H1 (cell line): Measurements from ENCODE around the gene TMTC2. TPM values are rescaled to one million over a fixed set of nuclear protein-coding genes. Genes with fewer than 3 reads are reported as not detected.

Source experiments
- CTCF ChIA-PET: fragments of 300-600 bp; sonication (Branson Sonifier 250); formaldehyde crosslinking; loops from one replicate; lab custom pipeline; 2021; ENCODE audit not compliant: partially characterized antibody; lab: Charles Lee
- POLR2A ChIA-PET: fragments of 300-600 bp; sonication (Branson Sonifier 250); formaldehyde crosslinking; loops from one replicate; lab custom pipeline; 2021; ENCODE audit warnings: inconsistent platforms; ENCODE audit not compliant: partially characterized antibody; lab: Charles Lee
- DNase-seq, 2 experiments: peaks; one replicate each; pipeline versions ENCODE4 v3.0.0 to v3.0.0-alpha.2; 2010 to 2022; ENCODE audit warnings: low spot score in 2 of 2, low read depth in 1 of 2, mixed read lengths in 1 of 2
- FAIRE-seq: peaks from 2 replicates; lab custom pipeline; 2011; peaks lifted over from hg19 to GRCh38; lab: Jason Lieb, UNC
- H2AFZ ChIP-seq: 2 replicates; pipeline ENCODE4 v1.8.1; 2012; ENCODE audit warnings: low read length, inconsistent platforms
- H2AK5ac ChIP-seq: 2 replicates; pipeline ENCODE4 v1.6.1; 2013; ENCODE audit warnings: low read depth, low read length
- H2BK120ac ChIP-seq: replicated peaks from 2 replicates; pipeline ENCODE3; 2013; ENCODE audit warnings: low read depth, low read length, inconsistent platforms
- H2BK12ac ChIP-seq: 2 replicates; pipeline ENCODE4 v1.6.1; 2013; ENCODE audit warnings: low read depth, low read length
- H2BK15ac ChIP-seq: 2 replicates; pipeline ENCODE4 v1.6.1; 2013; ENCODE audit warnings: low read length
- H2BK20ac ChIP-seq: 2 replicates; pipeline ENCODE4 v1.6.1; 2013; ENCODE audit warnings: low read length
- H2BK5ac ChIP-seq: 2 replicates; pipeline ENCODE4 v1.6.1; 2013; ENCODE audit warnings: low read depth, low read length
- H3K14ac ChIP-seq: 2 replicates; pipeline ENCODE4 v1.6.1; 2013; ENCODE audit warnings: inconsistent platforms; ENCODE audit not compliant: insufficient read length
- H3K18ac ChIP-seq: 2 replicates; pipeline ENCODE4 v1.6.1; 2013; ENCODE audit warnings: low read length; ENCODE audit errors: extremely low read depth
- H3K23ac ChIP-seq: 2 replicates; pipeline ENCODE4 v1.6.1; 2013; ENCODE audit warnings: inconsistent platforms; ENCODE audit not compliant: insufficient read length
- H3K23me2 ChIP-seq: 2 replicates; pipeline ENCODE4 v1.6.1; 2013; ENCODE audit warnings: low read depth, low read length
- H3K27ac ChIP-seq: 2 replicates; pipeline ENCODE4 v1.6.1; 2011; ENCODE audit warnings: low read depth, low read length, inconsistent platforms
- H3K27me3 ChIP-seq, 4 experiments: replicated peaks in 1 of 4; 1 replicate in 1 of 4; 2 replicates in 3 of 4; pipeline versions ENCODE4 v1.6.1 to v1.8.1; 2011 to 2013; ENCODE audit warnings: low read length in 3 of 4, mild to moderate bottlenecking in 3 of 4, inconsistent platforms in 2 of 4, mixed read lengths in 2 of 4, moderate library complexity in 1 of 4; ENCODE audit not compliant: control insufficient read depth in 3 of 4, insufficient read depth in 3 of 4; ENCODE audit errors: extremely low read depth in 1 of 4
- H3K36me3 ChIP-seq, 4 experiments: 2 replicates each; pipeline versions ENCODE4 v1.6.1 to v1.8.1; 2011 to 2013; ENCODE audit warnings: mild to moderate bottlenecking in 4 of 4, low read length in 3 of 4, moderate library complexity in 2 of 4, control low read depth in 1 of 4, inconsistent platforms in 1 of 4; ENCODE audit not compliant: insufficient read depth in 4 of 4, control insufficient read depth in 2 of 4
- H3K4ac ChIP-seq: replicated peaks from 2 replicates; pipeline ENCODE3; 2013; ENCODE audit warnings: low read length, low read depth, mixed read lengths, inconsistent platforms; ENCODE audit not compliant: insufficient read length
- H3K4me1 ChIP-seq, 4 experiments: replicated peaks in 1 of 4; 1 replicate in 1 of 4; 2 replicates in 3 of 4; pipeline versions ENCODE4 v1.6.1 to v1.8.1; 2011 to 2013; ENCODE audit warnings: low read length in 3 of 4, inconsistent platforms in 2 of 4, mixed read lengths in 1 of 4; ENCODE audit not compliant: insufficient read depth in 4 of 4, control insufficient read depth in 3 of 4
- H3K4me2 ChIP-seq, 2 experiments: 2 replicates each; pipeline versions ENCODE4 v1.6.1 to v1.8.1; 2011 to 2013; ENCODE audit warnings: low read depth in 2 of 2, low read length in 2 of 2, control low read depth in 1 of 2, inconsistent platforms in 1 of 2, mild to moderate bottlenecking in 1 of 2; ENCODE audit not compliant: insufficient read depth in 1 of 2
- H3K4me3 ChIP-seq, 4 experiments: fragments of 200-600, 300-600 bp in 1 of 4; sonication (generic), shearing (Covaris generic), sonication (Bioruptor Twin) in 1 of 4; 2 replicates each; pipeline versions ENCODE4 v1.5.1 to v1.8.1; 2011 to 2016; ENCODE audit warnings: low read length in 4 of 4, low read depth in 3 of 4, control low read depth in 2 of 4, inconsistent platforms in 2 of 4, mild to moderate bottlenecking in 2 of 4, mixed read lengths in 1 of 4, moderate library complexity in 1 of 4; ENCODE audit not compliant: insufficient read depth in 2 of 4; ENCODE audit errors: extremely low read depth in 1 of 4
- H3K56ac ChIP-seq: replicated peaks from 2 replicates; pipeline ENCODE3; 2013; ENCODE audit warnings: low read depth, mild to moderate bottlenecking, mixed read lengths, low read length, inconsistent platforms; ENCODE audit not compliant: insufficient read length
- H3K79me1 ChIP-seq: 2 replicates; pipeline ENCODE4 v1.6.1; 2013; ENCODE audit warnings: low read depth, low read length, control low read depth
- H3K79me2 ChIP-seq, 2 experiments: 2 replicates each; pipeline versions ENCODE4 v1.6.1 to v1.8.1; 2012 to 2013; ENCODE audit warnings: low read length in 2 of 2, mild to moderate bottlenecking in 2 of 2, inconsistent platforms in 1 of 2; ENCODE audit not compliant: insufficient read depth in 2 of 2, control insufficient read depth in 1 of 2
- H3K9ac ChIP-seq, 4 experiments: replicated peaks in 1 of 4; 1 replicate in 1 of 4; 2 replicates in 3 of 4; pipeline versions ENCODE4 v1.6.1 to v1.8.1; 2011 to 2013; ENCODE audit warnings: low read depth in 3 of 4, low read length in 3 of 4, control low read depth in 2 of 4, mild to moderate bottlenecking in 2 of 4, moderate library complexity in 2 of 4, inconsistent platforms in 1 of 4; ENCODE audit errors: extremely low read depth in 1 of 4
- H3K9me3 ChIP-seq, 2 experiments: 2 replicates each; pipeline versions ENCODE4 v1.6.1 to v1.8.1; 2012 to 2013; ENCODE audit warnings: mild to moderate bottlenecking in 2 of 2, moderate library complexity in 2 of 2, control low read depth in 1 of 2, inconsistent platforms in 1 of 2, low read depth in 1 of 2, low read length in 1 of 2, mixed read lengths in 1 of 2; ENCODE audit not compliant: insufficient read depth in 2 of 2
- H4K20me1 ChIP-seq, 2 experiments: replicated peaks in 1 of 2; 2 replicates each; pipeline versions ENCODE3 to v1.8.1; 2011 to 2013; ENCODE audit warnings: inconsistent platforms in 2 of 2, low read length in 2 of 2, mild to moderate bottlenecking in 1 of 2; ENCODE audit not compliant: insufficient read depth in 2 of 2, control insufficient read depth in 1 of 2
- H4K5ac ChIP-seq: 2 replicates; pipeline ENCODE4 v1.6.1; 2013; ENCODE audit warnings: low read length, low read depth, mixed read lengths, inconsistent platforms; ENCODE audit not compliant: insufficient read length
- H4K8ac ChIP-seq: 2 replicates; pipeline ENCODE4 v1.8.0; 2013; ENCODE audit warnings: mild to moderate bottlenecking, moderate library complexity, low read length, inconsistent platforms; ENCODE audit not compliant: insufficient read depth; ENCODE audit errors: extremely low read depth
- H4K91ac ChIP-seq: replicated peaks from 2 replicates; pipeline ENCODE3; 2013; ENCODE audit warnings: low read length, mixed read lengths, inconsistent platforms; ENCODE audit not compliant: insufficient read length
- CHD2 ChIP-seq: IDR thresholded peaks from 2 replicates; pipeline ENCODE4 v1.6.1; 2012; ENCODE audit warnings: low read length, improper control_type of control experiment
- CREB1 ChIP-seq: IDR thresholded peaks from 2 replicates; pipeline ENCODE4 v1.6.1; 2012; ENCODE audit warnings: inconsistent platforms
- CTBP2 ChIP-seq: IDR thresholded peaks from 2 replicates; pipeline ENCODE4 v1.7.0; 2011; ENCODE audit warnings: borderline replicate concordance, mild to moderate bottlenecking, moderate library complexity, mixed read lengths, low read length; ENCODE audit not compliant: insufficient read depth, insufficient read length
- FOSL1 ChIP-seq: IDR thresholded peaks from 2 replicates; pipeline ENCODE4 v1.6.1; 2011; ENCODE audit warnings: mild to moderate bottlenecking, low read depth, low read length, moderate library complexity; ENCODE audit not compliant: insufficient read depth
- HDAC2 ChIP-seq, 2 experiments: fragments of 300-600 bp in 1 of 2; sonication (generic) in 1 of 2; IDR thresholded peaks; 2 replicates each; pipeline ENCODE4 v1.6.1; 2011 to 2012; ENCODE audit warnings: low read depth in 2 of 2, low read length in 2 of 2, mild to moderate bottlenecking in 2 of 2, moderate library complexity in 2 of 2, borderline replicate concordance in 1 of 2, inconsistent platforms in 1 of 2
- POU5F1 ChIP-seq: IDR thresholded peaks from 2 replicates; pipeline ENCODE4 v1.6.1; 2011; ENCODE audit warnings: low read depth, mild to moderate bottlenecking, low read length, moderate library complexity
- RAD21 ChIP-seq, 2 experiments: IDR thresholded peaks in 1 of 2; conservative IDR thresholded peaks in 1 of 2; 2 replicates each; pipeline ENCODE4 v1.6.1; 2011; ENCODE audit warnings: low read depth in 2 of 2, low read length in 2 of 2, improper control_type of control experiment in 1 of 2, inconsistent platforms in 1 of 2, mild to moderate bottlenecking in 1 of 2, moderate library complexity in 1 of 2
- RBBP5 ChIP-seq: IDR thresholded peaks from 2 replicates; pipeline ENCODE4 v1.7.1; 2012; ENCODE audit warnings: low read depth, mild to moderate bottlenecking, inconsistent platforms, low read length, moderate library complexity, borderline replicate concordance
- SAP30 ChIP-seq: fragments of 300-600 bp; sonication (generic); IDR thresholded peaks from 2 replicates; pipeline ENCODE4 v1.7.1; 2012; ENCODE audit warnings: low read length, moderate library complexity, mild to moderate bottlenecking, inconsistent platforms; ENCODE audit not compliant: insufficient read depth, insufficient replicate concordance
- WGBS, 2 experiments: shearing (Covaris generic) in 1 of 2; methylation state at CpG; one replicate each; pipeline versions ENCODE4 v1.1.6 to v1.1.7; 2013 to 2015; ENCODE audit warnings: low lambda C conversion rate in 2 of 2, mixed read lengths in 2 of 2, inconsistent platforms in 1 of 2, low coverage in 1 of 2, missing lambda C conversion rate in 1 of 2; ENCODE audit not compliant: insufficient replicate concordance in 2 of 2, insufficient coverage in 1 of 2, insufficient read length in 1 of 2; ENCODE audit errors: extremely low coverage in 1 of 2, missing lambda C conversion rate in 1 of 2; 5-methylcytosine and 5-hydroxymethylcytosine counted together
- polyA plus RNA-seq, 7 experiments: library from polyadenylated mRNA; depleted of rRNA in 3 of 7; stranded (reverse) in 5 of 7; unstranded in 2 of 7; fragments of >200 nt in 5 of 7; fragments of 200-250 nt in 2 of 7; gene quantifications; 1 replicate in 5 of 7; 2 replicates in 1 of 7; 4 replicates in 1 of 7; pipeline versions ENCODE4 v1.2.1 to v1.2.3, GENCODE V29; 2011 to 2013; ENCODE audit warnings: missing spikeins in 2 of 7, mixed read lengths in 2 of 7
- total RNA-seq: library from RNA; stranded (reverse); fragmentation: NEBNext Ultra II Directional; extraction: Animal tissue kit (Norgen Biotek cat#: 25700); gene quantifications from 2 replicates; pipeline ENCODE4 v1.2.1, GENCODE V29; 2021
- TF ChIP-seq, protein P1 (sequence below): IDR thresholded peaks from 2 replicates; pipeline ENCODE4 v1.6.1; 2011; ENCODE audit warnings: low read depth, mild to moderate bottlenecking, low read length; ENCODE audit not compliant: insufficient read depth

TMTC2 gene
- total and polyA plus RNA-seq, 2 of the 8 experiments (the other 6 are each of a cell fraction or from before 2014, with no cell fraction given): 2.3 to 3.9 TPM

DNA sequence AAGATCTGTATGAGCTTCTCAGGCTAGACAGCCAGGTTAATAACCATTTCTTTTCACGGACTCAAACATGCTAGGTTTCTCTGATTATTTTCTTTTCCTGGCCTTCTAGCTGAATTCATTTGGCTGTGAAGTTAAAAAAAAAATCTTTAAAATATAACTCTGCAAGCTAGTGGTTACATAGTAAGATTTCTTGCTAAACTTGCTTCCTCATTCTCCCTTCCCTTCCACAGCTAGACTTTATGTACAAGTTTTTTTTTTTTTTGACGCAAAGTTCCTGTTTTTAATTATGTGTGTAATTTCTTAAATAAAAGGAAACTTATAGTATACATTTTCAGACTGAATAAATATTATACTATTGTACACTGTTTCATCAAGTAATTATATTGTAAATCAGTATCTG is 145.4 kb downstream of the TMTC2 start:
- ChIA-PET POLR2A (no interaction called here), CTCF (interaction anchor here (1.7 kb wide), 1 partner anchor 13 kb away, joined by 4 read pairs; no protein-coding TSS in a partner anchor)
- no peak overlapping the region for H3K4me3 ChIP-seq
- H4K91ac ChIP-seq: no peak overlapping the region
- H3K4me1 ChIP-seq: no peaks in the 10 kb centered on the region; a peak in 1 of 7 replicates
- WGBS, 2 experiments: 86% methylated on average over 2 of the region's 2 CpGs; no CpG with 5 or more reads in 1 of the 2 experiments
- no peak overlapping the region for H2AK5ac ChIP-seq
- no peaks in the 10 kb centered on the region for H3K79me1 ChIP-seq
- no peak overlapping the region for H4K8ac ChIP-seq
- H3K4ac ChIP-seq: no peak overlapping the region
- H2BK120ac ChIP-seq: no peak overlapping the region
- H3K18ac ChIP-seq: no peak overlapping the region
- no peak overlapping the region for H3K56ac ChIP-seq
- TF ChIP-seq, protein P1, sequence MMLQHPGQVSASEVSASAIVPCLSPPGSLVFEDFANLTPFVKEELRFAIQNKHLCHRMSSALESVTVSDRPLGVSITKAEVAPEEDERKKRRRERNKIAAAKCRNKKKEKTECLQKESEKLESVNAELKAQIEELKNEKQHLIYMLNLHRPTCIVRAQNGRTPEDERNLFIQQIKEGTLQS: no peak
- TF ChIP-seq CREB1: no peak
- TF ChIP-seq HDAC2 (IDR thresholded peaks at IDR 0.05; ENCODE audit: borderline replicate concordance in 1 of 2, low read depth in 2 of 2, low read length in 2 of 2): no peak
- no peak for TF ChIP-seq CTBP2
- no peak for TF ChIP-seq RAD21 (IDR thresholded peaks at IDR 0.05 in 1 of 2, conservative IDR thresholded peaks at IDR 0.05 in 1 of 2; ENCODE audit: low read depth in 2 of 2, low read length in 2 of 2)
- no peak for TF ChIP-seq RBBP5
- no peak for TF ChIP-seq SAP30
- TF ChIP-seq CHD2: no peak
- TF ChIP-seq FOSL1: no peak
- no peak for TF ChIP-seq POU5F1
- no peak overlapping the region for H4K5ac ChIP-seq
- no peak overlapping the region for H3K4me2 ChIP-seq
- H3K27ac ChIP-seq: no peak overlapping the region
- H2AFZ ChIP-seq: no peak overlapping the region
- no peak overlapping the region for H3K23ac ChIP-seq
- no peaks in the 10 kb centered on the region for H4K20me1 ChIP-seq
- no peak overlapping the region for H3K9ac ChIP-seq
- no peaks in the 10 kb centered on the region for H3K23me2 ChIP-seq
- H3K36me3 ChIP-seq: no peaks in the 10 kb centered on the region
- H3K14ac ChIP-seq: no peak overlapping the region
- FAIRE-seq: no peak
- H2BK12ac ChIP-seq: no peak overlapping the region
- no peak overlapping the region for H2BK15ac ChIP-seq
- no peaks in the 10 kb centered on the region for H3K27me3 ChIP-seq
- no peaks in the 10 kb centered on the region for H3K9me3 ChIP-seq
- no peak for DNase-seq
- H2BK5ac ChIP-seq: no peak overlapping the region
- H2BK20ac ChIP-seq: no peak overlapping the region
- H3K79me2 ChIP-seq: no peaks in the 10 kb centered on the region
